Fibroblast of peridontal ligament (primary cell): ENCODE results near the gene ALDH1A2.

Experiments used
- DNase-seq: peaks from one replicate; pipeline ENCODE4 v3.0.0-alpha.2; 2010; ENCODE audit errors: extremely low read depth

ALDH1A2 gene

DNA sequence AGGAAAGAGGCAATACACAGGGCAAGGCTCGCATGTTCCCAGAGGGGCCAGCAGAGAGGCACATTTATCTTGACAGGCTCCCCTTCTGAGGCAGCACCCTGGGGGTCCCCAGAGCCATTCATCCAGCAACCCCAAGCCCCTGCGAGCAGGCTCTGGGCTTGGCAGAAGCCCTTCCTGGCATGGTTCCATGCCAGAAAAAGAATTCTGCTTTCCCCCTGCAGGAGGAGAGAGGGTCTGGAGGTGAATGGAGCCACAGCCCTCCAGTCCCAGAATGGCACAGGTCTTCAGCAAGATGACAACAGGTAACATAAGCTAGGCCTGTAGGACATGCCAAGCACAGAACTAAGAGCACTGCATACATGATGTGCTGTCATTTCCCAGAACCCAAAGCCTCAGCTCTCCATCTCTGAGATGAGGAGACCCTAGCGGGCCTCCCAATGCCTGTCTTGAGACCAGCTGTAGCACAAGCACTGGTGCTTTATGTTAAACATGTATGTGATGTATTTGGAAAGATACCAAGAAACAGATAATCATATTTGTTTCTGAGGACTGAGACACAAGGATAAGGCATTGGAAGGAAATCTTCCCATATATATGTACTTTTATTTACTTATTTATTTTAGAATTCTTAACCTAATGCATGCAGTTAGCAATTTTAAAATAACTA lies 121.6 kb downstream of the ALDH1A2 start:
- no peak for DNase-seq

DNA sequence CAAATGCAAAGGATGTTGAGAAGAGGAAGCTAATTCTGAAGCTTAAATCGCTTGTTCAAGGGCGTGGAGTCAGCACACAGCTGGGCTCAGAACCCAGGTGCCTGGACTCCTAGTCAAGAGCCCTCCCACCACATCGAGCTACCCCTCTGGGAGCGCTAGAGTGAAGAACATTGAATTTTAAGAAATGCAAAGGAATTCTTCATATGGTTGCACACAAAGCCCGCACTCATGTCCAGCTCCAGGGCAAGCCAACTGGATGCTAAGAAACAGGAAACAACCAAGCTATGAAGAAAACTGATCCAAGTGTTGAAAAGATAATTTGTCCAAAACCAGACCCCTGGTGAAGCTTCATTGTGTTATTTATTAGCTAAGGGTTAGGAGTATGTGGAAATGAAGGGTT lies 122.3 kb downstream of the ALDH1A2 start:
- no peak for DNase-seq

DNA sequence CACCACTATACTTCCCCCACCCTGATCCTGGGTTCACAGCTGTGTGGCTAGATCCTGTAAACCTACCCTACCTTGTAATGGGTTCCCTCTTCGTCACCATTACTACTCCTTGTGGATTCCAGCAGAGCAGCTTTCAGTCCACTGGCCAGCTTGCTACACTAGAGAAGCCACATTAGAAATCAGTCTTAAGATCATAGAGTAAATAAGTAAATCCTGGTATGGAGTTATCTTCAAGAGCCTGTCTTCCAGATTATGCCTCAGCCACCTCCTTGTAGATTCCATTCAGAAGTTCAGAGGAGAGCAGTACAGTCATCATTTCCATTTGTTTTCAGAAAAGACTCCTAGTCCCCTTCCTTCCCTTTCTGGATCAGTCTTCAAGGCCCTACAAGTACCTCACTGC lies 123.7 kb downstream of the ALDH1A2 start:
- DNase-seq, result no peak

DNA sequence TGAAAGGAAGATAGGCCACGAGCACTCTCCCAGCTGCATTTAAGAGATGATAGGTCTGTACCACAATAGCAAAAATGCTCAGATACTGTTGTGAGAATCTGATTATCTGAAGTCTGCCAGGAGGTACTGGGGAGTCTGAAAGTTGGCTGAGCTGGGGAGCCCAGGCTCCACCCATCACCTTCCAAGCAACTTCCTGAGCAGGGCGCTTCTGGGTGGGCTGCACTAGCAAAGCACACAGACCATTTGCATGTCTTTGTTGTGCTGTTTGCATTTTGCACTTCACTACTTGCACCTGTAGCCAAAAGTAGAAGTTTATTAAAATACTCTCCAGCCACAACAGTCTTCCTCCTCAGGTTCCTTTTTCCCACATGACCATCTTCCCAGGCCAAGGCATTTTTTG lies 133.2 kb downstream of the ALDH1A2 start:
- no peak for DNase-seq

DNA sequence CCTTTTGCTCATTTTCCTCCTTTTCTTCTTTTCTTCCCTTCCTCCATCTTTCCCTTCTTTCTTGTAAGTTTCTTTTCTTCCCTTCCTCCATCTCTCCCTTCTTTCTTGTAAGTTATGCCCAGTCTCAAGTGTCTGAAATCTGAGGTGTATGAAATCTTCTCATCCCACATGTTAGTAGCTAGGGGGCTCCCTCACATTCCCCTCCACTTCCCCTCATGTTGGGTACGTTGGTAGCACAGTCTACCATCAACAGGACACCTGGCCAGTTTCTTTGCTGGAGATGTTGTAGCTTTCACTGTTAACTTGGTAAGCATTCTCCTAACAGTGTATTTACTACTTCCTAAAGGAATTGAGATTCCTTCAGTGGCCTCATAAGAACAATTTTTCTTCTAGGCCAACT lies 133.9 kb downstream of the ALDH1A2 start:
- DNase-seq, result no peak

DNA sequence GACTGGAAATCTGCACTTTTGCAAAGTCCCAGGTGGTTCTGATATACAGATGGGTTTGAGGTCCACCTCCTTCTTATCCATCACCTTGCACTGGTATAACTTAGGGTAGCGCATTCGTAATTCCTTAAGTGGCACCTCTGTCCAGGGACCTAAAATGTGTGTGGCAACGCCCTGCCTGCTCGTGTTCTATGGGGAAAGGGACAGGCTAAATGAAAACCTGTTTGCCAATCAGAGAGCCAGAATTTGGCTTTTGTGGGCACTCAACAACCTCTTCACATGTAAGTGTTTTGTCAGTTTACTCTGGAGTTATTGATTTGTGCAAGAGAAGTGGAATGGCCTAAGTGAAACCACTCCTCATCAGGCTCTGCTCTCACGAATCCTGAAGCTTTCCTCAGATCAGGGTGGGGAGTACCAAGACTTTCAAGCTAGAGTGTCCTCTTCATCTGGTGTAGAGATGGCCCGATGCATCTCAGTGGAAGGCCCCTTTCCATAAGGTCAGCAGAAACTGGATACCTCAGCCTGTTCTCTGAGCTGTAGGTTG lies 138.3 kb downstream of the ALDH1A2 start:
- DNase-seq, result no peak

DNA sequence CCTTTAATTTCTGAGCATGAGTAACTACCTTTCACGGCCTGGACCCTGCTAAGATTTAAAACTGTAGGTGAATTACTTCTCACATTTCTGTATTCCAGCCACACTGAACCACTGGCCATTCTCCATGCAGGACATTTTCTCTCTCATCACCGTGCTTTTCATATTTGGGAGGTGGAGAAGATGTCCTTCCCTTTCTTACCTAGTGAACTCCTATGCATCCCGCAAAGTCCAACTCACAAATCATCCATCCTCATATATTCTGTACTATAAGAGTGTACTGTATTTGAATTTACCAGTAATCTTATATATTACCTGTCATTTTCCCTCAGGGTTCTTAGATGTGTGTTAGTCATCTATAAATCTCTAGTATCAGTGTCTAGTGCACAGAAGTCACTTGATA lies 139.9 kb downstream of the ALDH1A2 start:
- DNase-seq, result no peak

DNA sequence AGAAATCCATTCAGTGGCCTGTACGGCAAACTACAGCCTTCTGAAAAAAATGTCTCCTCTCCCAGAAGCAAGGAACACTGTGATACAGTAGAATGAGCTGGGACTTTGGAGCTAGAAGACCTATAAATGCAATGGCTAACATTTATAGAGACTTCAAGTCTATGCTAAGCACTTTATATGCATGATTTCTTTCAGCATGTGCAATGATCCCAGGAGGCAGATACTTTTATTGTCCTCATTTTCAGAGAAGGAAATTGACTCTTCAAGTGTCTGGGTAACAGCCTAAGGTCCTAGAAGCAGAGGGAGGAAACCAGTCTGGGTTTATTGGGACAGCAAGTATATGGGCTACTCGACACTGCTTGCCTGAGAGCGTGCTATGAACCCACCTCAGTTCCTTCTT lies 140.9 kb downstream of the ALDH1A2 start:
- no peak for DNase-seq

DNA sequence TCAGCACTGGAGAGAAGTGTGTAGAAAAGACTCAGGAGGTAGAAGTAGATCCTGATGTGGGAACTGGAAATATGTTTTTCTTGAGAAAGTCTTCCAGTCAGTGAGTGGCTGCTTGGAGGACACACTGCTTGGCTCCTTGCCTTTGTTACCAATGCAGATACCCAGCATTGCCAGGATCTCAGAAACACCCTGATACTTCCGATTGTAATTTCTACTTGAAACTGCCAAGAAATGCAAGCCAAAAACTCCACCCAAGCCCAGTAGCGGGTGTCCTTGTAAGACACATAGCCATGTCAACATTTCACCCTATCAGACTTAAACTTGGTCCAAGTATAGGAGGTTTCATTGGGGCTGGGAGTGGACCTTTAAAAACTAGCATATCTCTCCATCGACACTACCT lies 141.8 kb downstream of the ALDH1A2 start:
- DNase-seq, result no peak

DNA sequence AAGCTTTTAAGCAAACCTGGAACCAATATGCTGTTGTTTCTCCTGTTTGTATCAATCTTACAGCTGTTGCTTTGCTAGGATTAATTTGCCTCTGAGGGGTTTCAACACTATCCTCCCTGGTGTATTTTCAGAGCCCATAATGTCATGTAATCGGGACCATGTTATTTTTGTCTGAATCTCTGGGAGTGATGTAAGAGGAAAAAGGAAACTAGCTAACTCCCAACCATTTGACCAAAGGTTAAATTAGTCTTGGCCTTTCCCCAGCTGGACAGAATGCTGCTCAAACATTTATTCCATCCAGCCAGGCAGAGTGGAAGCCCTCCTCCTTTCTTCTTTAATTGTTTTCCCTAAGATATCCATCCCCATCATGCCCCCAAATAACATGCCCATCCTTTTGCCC lies 142.2 kb downstream of the ALDH1A2 start:
- DNase-seq, result peak; percentile 21

DNA sequence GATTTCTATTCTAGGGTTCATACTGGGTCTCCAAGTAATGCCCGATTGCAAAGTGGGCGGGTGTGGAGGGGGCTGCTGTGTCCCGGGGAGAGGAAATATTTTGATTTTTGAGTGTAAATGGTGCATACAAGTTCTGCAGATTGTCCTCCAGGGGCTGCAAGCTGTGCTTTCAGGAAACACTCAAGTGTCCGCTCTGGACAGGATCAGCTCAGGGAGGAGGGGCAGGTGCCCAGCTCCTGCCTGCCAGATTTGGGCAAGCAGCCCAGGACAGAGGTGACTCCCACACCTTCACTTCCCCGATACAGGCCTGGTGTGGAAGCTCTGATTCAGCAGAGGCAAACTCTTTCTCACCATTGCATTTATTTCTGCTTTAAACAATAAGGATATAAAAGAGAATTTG lies 142.7 kb downstream of the ALDH1A2 start:
- DNase-seq, result no peak

DNA sequence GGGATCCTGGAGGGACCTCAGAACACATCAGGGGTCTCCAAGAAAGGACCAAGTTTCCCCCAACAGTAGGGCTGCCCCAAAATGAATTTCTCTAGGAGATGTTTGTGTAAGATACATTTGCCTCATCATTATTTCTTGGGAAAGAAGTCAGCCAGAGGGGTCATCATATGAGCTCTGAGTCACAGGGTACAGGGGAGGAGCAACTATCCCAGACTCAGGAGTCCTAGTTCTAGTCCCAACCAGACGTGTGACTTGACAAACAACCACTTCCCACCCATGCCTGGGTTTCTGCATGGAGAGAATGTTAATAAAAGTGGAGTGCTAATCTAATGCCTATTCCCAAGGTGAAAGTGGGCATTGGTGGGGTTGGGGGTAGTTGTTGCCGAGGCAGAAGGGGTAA lies 144.1 kb downstream of the ALDH1A2 start:
- no peak for DNase-seq

DNA sequence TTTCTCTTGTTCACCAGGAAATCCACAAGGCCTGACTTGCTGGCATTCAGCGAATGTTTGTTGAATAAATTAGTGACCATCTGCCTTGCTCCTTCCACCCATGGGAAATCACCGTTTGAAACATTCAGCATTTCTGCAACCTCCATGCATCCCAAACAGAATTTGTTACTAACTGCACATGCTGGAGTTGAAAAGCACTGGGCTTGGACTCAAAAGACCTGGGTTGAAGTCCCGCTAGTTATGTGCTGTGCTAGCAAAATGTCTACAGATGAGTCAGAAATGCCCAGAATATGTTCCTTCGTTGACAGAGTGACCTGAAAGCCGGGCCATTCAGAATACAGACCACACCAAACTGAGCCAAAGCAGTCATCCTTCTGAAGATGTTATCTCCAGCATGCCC lies 144.6 kb downstream of the ALDH1A2 start:
- DNase-seq, result no peak

DNA sequence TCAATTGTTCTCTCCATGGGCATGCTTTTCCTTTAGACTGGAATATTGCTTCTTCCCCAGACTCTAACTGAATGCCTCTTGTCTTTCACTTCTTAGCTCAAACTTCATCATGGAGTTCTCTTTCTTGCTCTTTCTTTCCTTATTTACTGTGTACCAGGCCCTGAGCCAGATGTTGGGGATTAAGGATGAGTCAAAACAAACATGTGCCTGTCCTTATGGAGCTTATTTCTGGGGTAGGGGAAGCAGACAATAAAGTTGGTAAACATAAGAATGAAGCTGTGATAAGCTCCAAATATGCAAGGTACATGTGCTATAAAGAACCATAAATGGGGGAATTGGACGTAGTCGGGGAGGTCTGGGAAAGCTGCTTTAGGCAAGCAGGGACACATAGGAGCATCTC lies 145.8 kb downstream of the ALDH1A2 start:
- no peak for DNase-seq

DNA sequence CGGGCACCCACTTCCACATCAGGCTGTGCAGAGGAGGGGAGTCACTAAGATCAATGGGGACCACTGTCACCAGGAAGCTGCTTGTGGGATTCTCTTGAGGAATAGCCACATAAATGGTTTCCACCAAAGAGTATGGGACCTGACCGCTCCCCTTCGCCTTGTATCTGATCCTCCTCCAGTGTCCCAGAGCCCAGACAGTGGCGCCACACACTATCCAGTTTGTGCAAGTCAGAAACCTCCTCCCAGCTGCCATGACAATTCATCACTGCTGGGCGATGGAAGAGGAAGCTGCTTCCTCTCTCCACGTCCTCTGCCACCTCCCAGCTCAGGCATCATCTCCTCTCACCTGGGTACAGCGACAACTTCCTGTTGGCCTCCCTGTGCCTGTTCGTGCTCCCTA lies 147.5 kb downstream of the ALDH1A2 start:
- DNase-seq, result no peak

DNA sequence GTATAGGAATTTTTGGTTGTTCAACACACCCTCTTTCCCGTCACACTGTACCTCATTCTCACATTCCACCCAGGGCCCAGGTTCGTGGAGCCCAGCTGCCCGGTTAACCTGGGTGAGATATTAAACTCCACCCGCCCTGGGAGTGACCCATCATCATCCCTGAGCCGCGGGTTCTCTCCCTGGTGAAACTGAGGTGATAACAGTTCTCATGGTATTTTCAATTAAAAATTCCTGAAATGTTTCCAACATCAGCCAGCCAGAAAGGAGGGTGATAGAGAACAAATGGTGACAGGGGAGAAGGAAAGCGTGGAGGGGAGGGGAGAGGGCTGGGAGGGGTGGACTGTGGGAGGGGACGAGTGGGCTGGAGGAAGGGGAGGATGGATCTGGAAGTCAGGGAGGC lies 148.8 kb downstream of the ALDH1A2 start:
- DNase-seq, result no peak

DNA sequence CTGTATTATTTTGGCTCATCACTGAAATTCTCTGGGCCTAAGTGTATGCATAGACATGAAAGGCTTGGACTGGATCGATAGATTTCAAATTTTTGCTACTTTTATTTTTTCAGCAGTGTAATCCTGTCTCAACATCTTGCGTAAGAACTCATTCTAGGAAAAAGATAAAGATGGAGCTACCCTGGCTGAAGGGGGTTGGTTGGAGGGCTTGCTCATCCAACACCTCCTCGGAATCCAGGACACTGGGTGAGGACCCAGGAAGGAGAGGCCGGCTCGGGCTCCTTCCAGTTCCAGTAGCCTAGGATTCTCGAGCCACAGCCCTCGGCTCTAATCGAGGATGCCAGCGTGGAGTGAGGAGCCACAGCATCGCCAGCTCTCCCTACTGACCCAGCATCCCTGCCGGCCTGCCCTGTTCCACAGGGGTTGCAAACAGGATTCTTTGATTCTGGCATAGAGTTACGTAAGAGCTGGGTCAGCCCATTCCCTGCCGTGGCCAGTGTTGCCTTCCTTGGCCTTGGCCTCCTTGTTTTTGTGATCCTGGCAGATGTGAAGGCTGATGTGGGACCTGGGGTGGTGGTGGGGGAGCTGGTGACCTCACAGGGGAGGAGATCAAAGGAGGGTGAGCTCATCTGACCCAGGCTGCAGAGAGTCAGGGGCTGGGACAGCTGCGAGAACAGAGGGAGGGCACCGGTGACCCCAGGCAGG lies 149.5 kb downstream of the ALDH1A2 start:
- no peak for DNase-seq

DNA sequence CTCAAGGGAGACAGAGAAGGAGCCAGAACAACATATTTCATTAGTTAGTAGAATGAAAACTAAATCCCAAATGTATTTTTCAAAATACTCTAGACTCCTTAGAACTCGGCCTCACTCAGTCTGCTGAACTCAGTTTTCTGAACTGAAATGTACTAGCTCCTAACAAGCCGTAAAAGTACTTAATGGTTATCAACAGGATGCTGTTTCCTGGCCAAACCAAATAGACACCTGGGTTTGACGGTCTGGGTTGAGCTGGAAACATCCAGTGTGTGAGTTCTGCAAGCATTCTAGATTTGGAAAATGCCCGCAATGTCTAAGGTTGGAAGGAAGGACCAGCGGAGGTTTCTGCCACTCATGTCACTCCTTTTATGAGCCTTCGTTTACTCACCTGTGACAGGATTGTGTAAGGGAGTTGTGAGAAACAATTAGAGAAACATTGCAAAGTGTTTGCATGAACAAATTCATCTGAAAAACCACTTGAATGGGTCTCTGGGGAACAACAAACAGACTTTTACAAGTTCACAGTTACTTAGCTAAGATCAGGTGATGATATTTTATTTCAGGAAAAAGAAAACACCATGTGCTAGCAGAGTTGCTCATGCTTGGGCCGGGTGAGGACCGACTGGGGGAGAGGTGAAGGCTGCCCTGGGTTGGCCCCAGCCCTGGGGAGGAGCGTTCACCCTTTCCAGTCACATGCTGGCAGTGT lies 151.0 kb downstream of the ALDH1A2 start:
- DNase-seq, result no peak

DNA sequence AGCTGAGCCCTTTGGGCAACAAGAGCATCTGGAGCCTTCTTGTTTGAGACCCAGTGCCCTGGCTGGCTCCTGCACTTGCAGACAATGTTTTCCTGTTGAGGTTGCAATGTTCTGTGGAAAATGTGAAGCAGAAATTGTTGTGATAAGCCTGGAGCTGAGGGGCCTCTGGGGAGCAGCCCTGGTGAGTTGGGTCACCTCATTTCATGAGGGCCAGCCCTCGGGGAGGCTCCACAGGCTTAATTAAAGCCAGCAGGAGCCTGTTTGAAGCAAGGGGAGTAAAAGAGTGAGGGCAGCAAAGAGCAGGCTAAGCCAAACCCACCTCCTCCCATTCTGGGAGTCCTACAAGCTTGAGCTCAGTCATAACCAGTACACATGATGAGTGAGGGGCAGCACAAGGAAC lies 154.3 kb downstream of the ALDH1A2 start:
- peak; percentile 7 for DNase-seq

DNA sequence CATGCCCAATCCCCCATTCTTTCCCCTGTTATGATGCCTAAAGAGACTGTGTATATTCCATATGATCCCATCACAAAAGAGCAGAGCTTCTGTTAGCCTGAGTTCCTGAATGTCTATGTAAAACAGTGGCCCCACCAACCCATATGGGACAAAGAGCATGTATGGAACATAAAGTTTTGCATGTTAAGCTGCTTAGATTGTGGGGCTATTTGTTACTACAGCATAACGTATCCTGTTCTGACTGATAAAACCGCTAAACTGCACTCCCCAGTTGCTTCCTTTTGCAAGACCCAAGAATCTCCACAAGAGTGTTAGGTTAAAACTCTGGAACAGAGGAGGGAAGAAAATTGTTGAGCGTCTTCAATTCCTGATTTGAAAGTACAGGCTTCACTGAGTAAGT lies 154.8 kb downstream of the ALDH1A2 start:
- no peak for DNase-seq

DNA sequence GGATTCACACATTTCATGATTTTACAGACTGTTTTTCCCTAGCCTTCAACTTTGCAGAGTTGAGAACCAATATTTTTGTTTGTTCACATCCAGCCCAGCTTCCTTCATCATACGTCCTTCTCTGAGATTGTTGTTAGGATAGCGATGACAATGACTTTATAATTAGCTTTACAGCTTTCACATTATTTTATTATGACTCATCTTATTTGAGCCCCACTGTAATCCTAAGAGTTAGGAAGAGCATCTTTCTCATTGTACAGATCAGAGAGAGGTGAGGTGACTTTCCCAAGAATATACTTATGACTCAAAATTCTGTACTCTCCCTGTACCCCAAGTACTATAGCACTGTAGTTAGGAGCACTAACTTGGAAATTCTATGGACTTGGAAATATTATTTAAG lies 156.1 kb downstream of the ALDH1A2 start:
- no peak for DNase-seq

DNA sequence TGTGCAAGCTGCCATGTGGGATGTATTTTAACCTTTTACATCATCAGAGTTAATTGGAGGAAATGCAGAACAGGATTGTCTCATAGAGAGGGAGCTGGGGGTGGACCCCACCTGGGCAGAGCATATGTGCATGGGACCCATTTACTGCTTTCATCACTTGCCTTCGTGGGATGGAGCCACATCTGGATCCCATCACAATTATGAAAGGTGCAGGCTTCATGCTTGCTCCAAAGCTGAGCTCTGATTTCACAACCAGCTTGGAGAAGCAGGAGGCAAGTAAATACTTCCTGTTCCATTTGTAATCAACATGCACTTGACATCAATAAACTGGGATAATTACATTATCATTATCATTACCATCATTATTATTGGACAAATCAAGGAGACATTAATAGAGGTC lies 161.9 kb downstream of the ALDH1A2 start:
- no peak for DNase-seq
